Right renal cortex interstitium (tissue), 3 donors: ENCODE data around the gene CDS1. TPM values are rescaled to one million over a fixed set of nuclear protein-coding genes. Genes with fewer than 3 reads are reported as not detected.
"Not testable (repeated sequence)": the region's sequence is repeated elsewhere in the genome, so short reads cannot be mapped to it uniquely, and the experiment has no call there.

ENCODE experiments used
- DNase-seq, 3 donors: peaks; one replicate each; pipeline ENCODE4 v3.0.0-alpha.2; 2013; ENCODE audit warnings: low read depth in 3 of 3, low spot score in 2 of 3
- polyA plus RNA-seq, 3 donors: library from polyadenylated mRNA; unstranded; fragments of 120-200 nt; gene quantifications; one replicate each; pipeline ENCODE4 v1.2.1, GENCODE V29; 2013; ENCODE audit not compliant: insufficient read length in 3 of 3

The CDS1 gene
- polyA plus RNA-seq, 3 donors: 29.0 to 30.8 (median 29.2) TPM

DNA sequence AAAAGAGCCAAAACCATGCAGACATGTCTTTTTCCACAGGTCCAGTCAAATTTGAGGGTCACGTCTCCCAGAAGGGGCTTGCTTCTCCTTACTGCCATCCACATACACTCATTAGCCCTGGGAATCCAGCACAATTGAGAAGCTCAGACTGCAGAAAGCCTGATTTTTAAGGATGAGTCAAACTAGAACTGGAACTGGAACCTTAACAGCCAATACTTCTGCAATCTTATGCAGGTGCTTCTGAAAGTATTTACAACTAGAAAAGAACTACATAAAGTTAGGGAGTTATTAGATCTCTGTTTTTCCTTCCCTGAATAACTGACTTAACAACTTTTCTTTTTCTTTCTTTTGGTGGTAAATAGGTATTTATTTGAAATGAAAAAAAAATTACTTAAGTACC is 86.3 kb downstream of the CDS1 start:
- DNase-seq: no peak

GRCh38 chr4:84672177-84672576 is 89.2 kb downstream of the CDS1 start:
- no peak for DNase-seq

GRCh38 chr4:84673475-84674240 is 90.7 kb downstream of the CDS1 start:
- peak in 1 of 3 donors; percentile 6 for DNase-seq

DNA sequence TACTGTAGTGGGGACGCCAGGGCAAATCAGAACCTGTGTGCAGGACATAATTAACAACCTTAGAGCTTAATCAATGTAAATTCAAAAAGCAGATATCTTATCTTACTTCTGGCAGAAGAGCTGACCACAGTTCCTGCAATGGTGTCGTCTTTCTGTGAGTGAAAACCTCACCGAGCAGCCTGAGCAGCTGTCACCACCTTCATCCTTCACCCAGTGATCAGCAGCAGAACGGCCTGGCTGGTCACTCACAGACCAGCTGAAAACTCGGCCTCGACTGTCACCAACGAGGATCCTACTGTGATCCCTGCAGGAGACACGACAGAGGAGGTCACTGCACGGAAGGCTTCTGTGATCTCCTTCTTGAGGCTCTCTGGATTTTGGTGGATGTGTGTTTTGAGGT is 94.2 kb downstream of the CDS1 start:
- no peak for DNase-seq

- no peak for DNase-seq
These were observed 95.1 kb downstream of the CDS1 start for GRCh38 chr4:84677995-84678394.

- no peak for DNase-seq
These were observed 96.2 kb downstream of the CDS1 start for GRCh38 chr4:84678976-84679744.

DNA sequence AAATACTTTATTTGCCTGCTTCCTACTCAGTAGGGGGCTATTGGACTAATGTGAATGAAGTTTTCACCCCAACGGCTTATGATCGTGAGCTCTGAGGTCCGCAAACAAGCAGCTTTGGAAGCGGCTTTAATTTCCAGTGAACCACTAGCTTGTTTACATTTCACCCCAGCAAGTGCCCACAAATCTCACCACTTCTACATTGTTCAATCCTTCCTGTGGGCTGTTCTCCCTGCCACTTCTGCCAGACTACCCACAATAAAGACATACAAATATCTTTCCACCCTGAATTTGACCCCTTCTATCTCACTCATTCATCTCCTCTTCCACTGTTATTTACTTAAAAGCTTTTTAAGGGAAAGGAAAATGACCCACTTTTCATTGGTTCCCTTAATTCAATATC is 98.0 kb downstream of the CDS1 start:
- DNase-seq: no peak

GRCh38 chr4:84681486-84682274 is 98.8 kb downstream of the CDS1 start:
- DNase-seq: no peak

DNA sequence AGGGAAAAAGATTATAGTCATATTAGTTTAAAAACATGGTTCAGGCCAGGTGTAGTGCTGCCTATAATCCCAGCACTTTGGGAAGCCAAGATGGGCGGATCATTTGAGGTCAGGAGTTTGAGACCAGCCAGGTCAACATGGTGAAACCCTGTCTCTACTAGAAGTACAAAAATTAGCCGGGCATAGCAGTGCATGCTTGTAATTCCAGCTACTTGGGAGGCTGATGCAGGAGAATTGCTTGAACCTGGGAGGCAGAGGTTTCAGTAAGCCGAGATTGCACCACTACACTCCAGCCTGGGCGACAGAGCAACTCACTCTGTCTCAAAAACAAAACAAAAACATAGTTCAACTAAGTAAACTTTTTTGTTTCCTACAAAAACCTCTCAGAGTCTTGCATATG is 99.7 kb downstream of the CDS1 start:
- not testable (repeated sequence) for DNase-seq

DNA sequence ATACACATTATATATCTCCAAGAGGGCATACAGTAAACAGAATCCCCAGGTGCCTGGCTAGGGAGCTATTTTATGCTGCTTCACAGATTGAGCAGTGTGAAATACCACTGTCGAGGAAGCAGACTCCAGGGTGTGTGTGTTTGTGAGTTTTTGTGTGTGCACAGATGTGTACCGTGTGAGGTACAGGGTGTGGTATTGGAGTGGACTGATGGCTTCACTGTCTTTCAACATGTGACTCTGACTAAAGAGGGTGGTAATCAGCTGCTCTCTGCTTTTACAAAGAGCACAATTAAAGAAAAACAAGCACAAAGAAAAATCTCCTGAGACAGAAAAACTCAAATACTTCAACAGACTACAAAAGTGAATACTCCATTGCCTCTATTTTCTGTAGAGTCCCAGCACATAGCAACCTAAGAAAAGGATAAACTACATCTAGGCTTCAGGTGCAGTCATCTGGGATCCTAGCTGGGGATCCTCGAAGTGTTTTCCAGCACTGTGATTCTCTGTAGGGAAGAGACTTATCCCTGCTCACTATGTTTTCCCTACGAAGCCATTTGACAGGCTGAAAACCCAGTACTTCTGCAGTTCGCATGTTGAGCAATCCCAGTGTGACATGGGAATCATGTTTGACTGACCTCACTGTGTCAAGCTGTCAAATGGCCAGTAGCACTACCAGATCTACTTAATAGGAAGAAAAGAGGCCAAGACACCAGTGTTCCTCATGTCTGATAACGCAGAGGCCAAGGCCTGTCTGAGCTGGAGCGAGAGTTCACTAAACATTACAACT is 100.3 kb downstream of the CDS1 start:
- no peak for DNase-seq

- DNase-seq: no peak
These were observed 101.4 kb downstream of the CDS1 start for GRCh38 chr4:84684361-84684760.

DNA sequence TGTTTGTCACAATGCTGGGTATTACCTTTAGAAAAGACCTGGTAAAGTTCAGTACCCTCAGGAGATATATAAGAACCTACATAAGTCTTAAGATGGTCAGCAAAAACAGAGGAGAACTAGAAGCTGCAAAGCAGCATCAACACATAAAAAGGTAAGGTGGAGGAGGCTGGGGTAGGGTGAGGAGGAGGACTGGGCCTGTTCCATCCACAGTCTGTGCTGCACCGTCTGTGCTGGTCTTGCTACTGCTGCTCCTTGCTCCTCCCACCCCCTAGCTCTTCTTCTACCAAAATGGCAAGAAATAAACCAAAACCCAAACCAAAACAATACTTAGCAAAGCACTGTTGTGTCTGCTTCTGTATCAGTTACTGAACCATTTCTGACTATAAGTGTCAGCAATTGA is 102.2 kb downstream of the CDS1 start:
- DNase-seq: no peak

DNA sequence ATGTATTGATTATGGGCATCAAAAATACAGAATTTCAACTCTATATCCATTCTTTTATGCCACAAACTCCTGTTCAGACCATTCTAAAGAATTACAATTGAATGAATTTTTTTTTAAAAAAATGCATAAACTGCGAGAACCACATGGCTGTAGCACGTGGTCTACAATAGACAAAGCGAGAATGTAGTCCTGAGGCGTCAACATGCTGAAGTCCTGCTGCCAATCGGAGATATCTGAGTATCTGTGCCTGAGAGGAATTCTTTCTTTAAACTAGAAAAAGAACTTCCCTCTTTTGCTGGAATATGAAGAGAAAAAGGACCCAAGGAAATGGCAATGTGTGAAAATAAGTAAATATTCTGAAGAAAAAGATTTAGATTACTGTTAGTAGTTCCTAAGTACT is 105.7 kb downstream of the CDS1 start:
- no peak for DNase-seq

- no peak for DNase-seq
These were observed 106.3 kb downstream of the CDS1 start for GRCh38 chr4:84689197-84689596.

DNA sequence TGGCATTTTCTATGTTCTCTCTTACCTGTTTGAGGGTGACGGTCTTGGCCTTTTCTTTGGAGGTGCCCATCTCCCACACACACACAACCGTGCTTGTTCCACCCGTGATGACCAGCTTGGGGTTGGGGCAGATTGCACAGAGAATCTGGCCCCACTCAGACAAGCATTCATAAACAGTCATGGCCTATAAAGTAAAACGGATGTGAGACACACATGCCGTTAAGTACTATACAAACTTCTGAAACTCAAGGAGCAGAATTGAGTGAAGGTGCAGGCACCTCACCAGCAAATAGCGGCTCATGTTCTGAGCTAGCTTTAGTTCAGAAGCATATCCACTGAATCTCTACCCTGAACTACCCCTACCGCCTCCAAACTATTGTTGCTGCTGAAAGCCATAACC is 107.6 kb downstream of the CDS1 start:
- no peak for DNase-seq

DNA sequence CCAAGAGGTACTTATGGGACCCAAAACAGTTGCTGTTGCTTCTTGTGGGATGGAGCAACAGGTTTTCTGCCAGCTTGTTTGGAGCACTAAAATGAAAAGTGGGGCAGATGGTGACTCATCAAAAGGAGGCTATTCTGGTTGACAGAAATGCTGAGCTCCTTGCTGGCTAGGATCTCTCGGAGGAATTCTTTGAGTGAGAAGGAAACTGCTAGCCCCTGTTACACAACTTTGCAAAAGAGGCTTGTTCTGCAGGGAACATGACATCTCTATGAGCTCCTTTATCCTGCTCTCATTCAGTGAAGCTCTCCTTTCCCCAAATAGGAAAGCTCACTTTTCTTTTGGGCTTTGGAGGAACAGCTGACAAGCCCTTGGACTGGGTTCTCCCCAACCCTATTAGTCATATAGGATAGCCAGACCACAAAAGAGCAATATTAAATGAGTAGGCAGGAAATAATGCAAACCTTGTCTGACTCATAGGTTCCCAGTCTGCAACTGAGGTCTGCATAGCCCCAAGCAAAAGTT is 108.3 kb downstream of the CDS1 start:
- DNase-seq: no peak

DNA sequence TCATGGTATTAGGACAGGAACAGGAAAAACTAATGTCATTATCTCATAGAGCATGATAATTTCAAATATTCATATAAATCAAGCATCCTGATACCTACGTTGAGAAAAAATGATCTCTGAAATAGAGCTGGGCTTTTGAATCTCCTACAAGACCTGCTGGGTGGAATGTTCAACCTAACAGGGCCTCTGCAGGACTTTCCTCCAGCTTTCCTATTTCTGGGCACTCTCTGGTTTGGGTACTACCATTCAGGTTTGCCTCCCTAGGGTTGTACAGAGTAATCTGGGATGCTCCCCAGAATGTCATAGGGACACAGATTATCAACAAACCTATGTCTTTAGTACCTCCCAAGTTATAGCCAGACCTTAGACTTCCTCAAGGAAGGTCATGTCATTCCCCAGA is 108.9 kb downstream of the CDS1 start:
- DNase-seq: no peak

GRCh38 chr4:84697159-84697558 is 114.2 kb downstream of the CDS1 start:
- no peak for DNase-seq

- no peak for DNase-seq
These were observed 114.8 kb downstream of the CDS1 start for GRCh38 chr4:84697615-84698201.
